Ishikawa (cell line): ENCODE results near the gene POF1B.

Source experiments
- CEBPB ChIP-seq: IDR thresholded peaks from 2 replicates; pipeline ENCODE4 v1.6.1; 2012
- CREB1 ChIP-seq: IDR thresholded peaks from 2 replicates; pipeline ENCODE4 v1.6.1; 2012; ENCODE audit warnings: low read depth
- EGR1 ChIP-seq: IDR thresholded peaks from 2 replicates; pipeline ENCODE4 v1.6.1; 2012
- EP300 ChIP-seq: IDR thresholded peaks from 2 replicates; pipeline ENCODE4 v1.6.1; 2012; ENCODE audit warnings: borderline replicate concordance
- FOXM1 ChIP-seq: IDR thresholded peaks from 2 replicates; pipeline ENCODE4 v1.6.1; 2012; ENCODE audit warnings: low read depth, borderline replicate concordance
- MAX ChIP-seq: IDR thresholded peaks from 2 replicates; pipeline ENCODE4 v1.6.1; 2012
- NFIC ChIP-seq: IDR thresholded peaks from 2 replicates; pipeline ENCODE4 v1.6.1; 2012
- RAD21 ChIP-seq: IDR thresholded peaks from 2 replicates; pipeline ENCODE4 v1.6.1; 2012; ENCODE audit warnings: low read depth
- REST ChIP-seq: IDR thresholded peaks from 2 replicates; pipeline ENCODE4 v1.6.1; 2012; ENCODE audit warnings: low read depth, mild to moderate bottlenecking
- TAF1 ChIP-seq: IDR thresholded peaks from 2 replicates; pipeline ENCODE4 v1.6.1; 2012; ENCODE audit warnings: low read depth, mild to moderate bottlenecking
- TCF12 ChIP-seq: IDR thresholded peaks from 2 replicates; pipeline ENCODE4 v1.6.1; 2012; ENCODE audit warnings: low read depth
- TEAD4 ChIP-seq: IDR thresholded peaks from 2 replicates; pipeline ENCODE4 v1.6.1; 2012
- USF1 ChIP-seq: IDR thresholded peaks from 2 replicates; pipeline ENCODE4 v1.6.1; 2012
- YY1 ChIP-seq: IDR thresholded peaks from 2 replicates; pipeline ENCODE4 v1.6.1; 2012; ENCODE audit warnings: low read depth
- ZBTB7A ChIP-seq: IDR thresholded peaks from 2 replicates; pipeline ENCODE4 v1.6.1; 2012; ENCODE audit warnings: low read depth

Gene POF1B

GRCh38 chrX:85326234-85327059 lies 53.0 kb downstream of the POF1B start:
- TF ChIP-seq TEAD4, result no peak
- no peak for TF ChIP-seq CEBPB

GRCh38 chrX:85309717-85310116 lies 69.7 kb downstream of the POF1B start:
- TF ChIP-seq YY1 (no peak), FOXM1 (no peak), TAF1 (no peak)

GRCh38 chrX:85303544-85303943 lies 75.9 kb downstream of the POF1B start:
- TF ChIP-seq EP300, result no peak

GRCh38 chrX:85288992-85289723 lies 90.3 kb downstream of the POF1B start:
- no peak for TF ChIP-seq NFIC
- no peak for TF ChIP-seq YY1
- no peak for TF ChIP-seq TAF1
- no peak for TF ChIP-seq MAX
- TF ChIP-seq TEAD4, result no peak
- no peak for TF ChIP-seq CEBPB
- TF ChIP-seq TCF12, result no peak
- TF ChIP-seq EGR1, result no peak
- TF ChIP-seq ZBTB7A, result no peak
- TF ChIP-seq USF1, result no peak
- TF ChIP-seq RAD21, result no peak
- no peak for TF ChIP-seq REST
- TF ChIP-seq EP300, result no peak
- no peak for TF ChIP-seq CREB1
- TF ChIP-seq FOXM1, result no peak

GRCh38 chrX:85244450-85245211 lies 134.8 kb downstream of the POF1B start:
- TF ChIP-seq CREB1 (no peak), RAD21 (no peak), FOXM1 (no peak), USF1 (no peak), EP300 (no peak), NFIC (no peak)

- TF ChIP-seq FOXM1 (no peak), YY1 (no peak), CEBPB (no peak), TCF12 (no peak), ZBTB7A (peak; percentile 84), REST (no peak), MAX (peak; percentile 30; the same call in 1 of the 2 replicates), CREB1 (peak; percentile 41; the same call in 1 of the 2 replicates)
Observed at GRCh38 chrX:85243761-85244449, 135.6 kb downstream of the POF1B start, which contains the start of the genes SATL1 and ZNF711. TSS of gene SATL1 (minus strand) at chrX:85243779. CDS start at chrX:85108968, 134,811 bp downstream. TSS of gene ZNF711 (plus strand) at chrX:85243991. CDS start at chrX:85247573, 3,582 bp downstream.
